VCaP (cell line): ENCODE results near the gene CRYBB1.

Experiments
- H3K27ac ChIP-seq: fragments of 450-650 bp; 2 replicates; pipeline ENCODE4 v1.5.1; 2017
- TF ChIP-seq, protein P1 (sequence below): fragments of 450-650 bp; conservative IDR thresholded peaks from 2 replicates; pipeline ENCODE4 v1.5.1; 2017; ENCODE audit warnings: mild to moderate bottlenecking, moderate library complexity

Gene CRYBB1

DNA sequence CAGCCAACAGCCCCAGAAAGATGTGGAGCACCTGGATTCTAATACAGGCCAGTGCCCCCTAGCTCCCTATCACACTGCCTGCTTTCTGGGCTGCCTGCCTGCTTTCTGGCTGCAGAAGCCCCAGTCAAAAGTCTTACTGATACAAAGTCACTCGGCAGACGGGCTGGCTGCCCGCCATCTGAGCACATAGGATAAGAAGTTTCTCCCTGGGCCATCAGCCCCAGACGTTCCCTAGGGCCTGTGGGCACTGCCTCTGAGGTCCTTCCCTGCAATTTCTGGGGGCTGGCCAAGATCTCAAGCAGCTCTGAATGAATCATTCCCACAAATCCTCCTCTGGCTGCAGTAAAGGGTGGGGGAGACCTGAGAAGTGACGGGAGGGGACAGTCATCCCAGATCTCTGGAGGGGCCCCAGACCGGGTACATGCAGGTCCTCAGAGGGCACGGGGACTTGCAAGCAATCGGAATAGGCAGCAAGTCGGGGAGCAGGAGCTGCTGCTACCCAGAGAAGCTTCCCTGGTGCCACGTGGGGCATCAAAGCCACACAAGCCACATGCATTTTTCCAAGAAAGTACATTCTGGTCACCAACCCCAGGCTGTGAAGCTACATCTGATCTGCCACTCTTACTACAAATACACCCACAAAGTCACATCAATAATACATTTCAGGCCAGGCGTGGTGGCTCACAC lies 32.6 kb downstream of the CRYBB1 start:
- no peak overlapping the region for H3K27ac ChIP-seq
- TF ChIP-seq, protein P1, sequence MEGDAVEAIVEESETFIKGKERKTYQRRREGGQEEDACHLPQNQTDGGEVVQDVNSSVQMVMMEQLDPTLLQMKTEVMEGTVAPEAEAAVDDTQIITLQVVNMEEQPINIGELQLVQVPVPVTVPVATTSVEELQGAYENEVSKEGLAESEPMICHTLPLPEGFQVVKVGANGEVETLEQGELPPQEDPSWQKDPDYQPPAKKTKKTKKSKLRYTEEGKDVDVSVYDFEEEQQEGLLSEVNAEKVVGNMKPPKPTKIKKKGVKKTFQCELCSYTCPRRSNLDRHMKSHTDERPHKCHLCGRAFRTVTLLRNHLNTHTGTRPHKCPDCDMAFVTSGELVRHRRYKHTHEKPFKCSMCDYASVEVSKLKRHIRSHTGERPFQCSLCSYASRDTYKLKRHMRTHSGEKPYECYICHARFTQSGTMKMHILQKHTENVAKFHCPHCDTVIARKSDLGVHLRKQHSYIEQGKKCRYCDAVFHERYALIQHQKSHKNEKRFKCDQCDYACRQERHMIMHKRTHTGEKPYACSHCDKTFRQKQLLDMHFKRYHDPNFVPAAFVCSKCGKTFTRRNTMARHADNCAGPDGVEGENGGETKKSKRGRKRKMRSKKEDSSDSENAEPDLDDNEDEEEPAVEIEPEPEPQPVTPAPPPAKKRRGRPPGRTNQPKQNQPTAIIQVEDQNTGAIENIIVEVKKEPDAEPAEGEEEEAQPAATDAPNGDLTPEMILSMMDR = no peak

DNA sequence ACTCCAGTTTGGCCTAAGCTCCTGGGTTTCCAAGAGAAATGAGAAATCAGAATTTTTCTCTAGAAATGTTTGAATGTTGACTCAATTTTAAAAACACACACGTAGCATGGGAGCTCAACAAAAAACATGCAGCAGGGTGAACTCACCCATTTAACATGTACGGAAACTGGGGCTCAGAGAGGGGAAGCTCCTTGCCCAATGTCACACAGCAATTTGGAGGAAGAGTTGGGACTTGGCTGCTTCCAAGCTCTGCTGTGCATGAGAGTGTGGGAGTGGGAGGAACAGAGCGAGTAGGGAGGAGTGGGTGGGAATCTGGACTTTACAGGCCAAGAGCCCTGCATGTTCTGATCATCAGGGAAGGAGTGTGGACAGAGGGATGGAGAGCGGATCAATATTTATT lies 33.8 kb downstream of the CRYBB1 start:
- TF ChIP-seq, protein P1 = no peak
- H3K27ac ChIP-seq = no peak overlapping the region

DNA sequence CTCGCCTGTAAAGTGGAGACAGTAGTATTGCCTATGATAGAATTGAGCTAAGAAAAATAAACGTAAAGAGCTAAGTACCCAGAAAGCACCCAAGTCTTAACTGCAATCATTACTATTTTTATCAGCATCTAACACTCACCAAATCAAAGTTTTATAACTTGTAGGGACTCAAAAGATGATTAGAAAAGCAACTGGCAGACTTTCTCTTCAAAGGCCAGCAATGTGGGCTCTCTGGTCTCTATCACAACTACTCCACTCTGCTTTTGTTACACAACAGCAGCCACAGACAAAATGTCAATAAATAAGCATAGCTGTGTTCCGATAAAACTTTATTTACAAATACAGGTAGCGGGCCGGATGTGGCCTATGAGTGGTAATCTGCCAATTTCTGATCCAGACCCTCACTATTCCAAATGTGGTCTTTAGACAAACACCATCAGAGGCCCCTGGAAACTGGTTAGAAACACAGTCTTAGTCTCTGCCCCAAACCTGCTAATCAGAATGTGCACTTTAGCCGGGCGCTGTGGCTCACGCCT lies 36.1 kb downstream of the CRYBB1 start:
- TF ChIP-seq, protein P1 = no peak
- H3K27ac ChIP-seq = no peak overlapping the region

DNA sequence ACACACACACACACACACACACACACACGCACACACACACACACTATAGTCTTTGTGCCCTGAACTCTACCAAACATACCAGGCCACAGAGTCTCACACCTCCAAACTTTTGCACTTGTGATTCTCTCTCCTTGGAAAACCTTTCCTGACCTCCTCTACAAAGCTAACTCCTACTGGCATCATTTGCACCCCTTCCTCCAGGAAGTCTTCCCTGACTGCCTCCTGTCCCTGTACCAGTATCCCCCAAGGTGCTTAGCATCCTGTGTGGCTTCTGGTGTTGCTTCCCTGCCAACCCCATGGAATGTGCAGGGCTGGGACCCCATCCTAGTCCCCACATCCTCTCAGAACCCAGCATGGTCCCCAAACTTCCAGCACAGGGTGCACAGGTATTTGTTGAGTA lies 36.8 kb downstream of the CRYBB1 start:
- TF ChIP-seq, protein P1 = no peak
- H3K27ac ChIP-seq = no peak overlapping the region

DNA sequence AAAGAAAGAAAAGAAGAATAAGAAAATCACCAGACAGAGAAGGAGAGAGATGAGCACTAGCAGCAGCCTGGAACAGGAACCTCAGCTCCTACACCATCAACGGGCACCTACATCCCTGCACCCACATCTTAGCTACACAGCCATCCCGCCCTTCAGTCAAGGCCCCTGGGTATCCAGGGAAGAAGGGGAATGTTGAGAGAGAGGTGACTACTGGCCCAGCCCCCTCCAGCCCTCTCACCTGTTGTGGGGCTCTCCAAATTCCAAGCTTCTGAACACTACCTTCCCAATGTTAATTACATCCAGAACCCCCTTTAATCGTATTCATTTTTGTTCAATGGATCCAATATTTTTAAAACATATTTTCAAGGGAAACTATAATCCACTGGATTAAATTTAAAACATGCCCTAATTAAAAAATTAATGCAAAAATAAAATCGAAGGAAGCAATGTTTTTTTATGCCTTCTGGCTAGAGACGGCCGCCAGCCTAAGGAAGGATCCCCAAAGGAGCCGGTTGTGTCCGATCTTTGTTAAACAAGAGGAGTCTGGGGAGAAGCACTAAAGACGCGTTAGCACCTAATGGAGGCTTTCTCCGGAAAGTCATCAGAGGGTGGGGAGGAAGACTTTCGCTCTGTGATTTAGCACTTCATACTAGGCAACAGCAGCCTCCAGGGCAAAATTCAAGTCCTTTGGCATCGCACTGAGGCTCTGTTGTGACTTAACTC lies 37.4 kb downstream of the CRYBB1 start:
- no peak overlapping the region for H3K27ac ChIP-seq
- TF ChIP-seq, protein P1 = no peak

DNA sequence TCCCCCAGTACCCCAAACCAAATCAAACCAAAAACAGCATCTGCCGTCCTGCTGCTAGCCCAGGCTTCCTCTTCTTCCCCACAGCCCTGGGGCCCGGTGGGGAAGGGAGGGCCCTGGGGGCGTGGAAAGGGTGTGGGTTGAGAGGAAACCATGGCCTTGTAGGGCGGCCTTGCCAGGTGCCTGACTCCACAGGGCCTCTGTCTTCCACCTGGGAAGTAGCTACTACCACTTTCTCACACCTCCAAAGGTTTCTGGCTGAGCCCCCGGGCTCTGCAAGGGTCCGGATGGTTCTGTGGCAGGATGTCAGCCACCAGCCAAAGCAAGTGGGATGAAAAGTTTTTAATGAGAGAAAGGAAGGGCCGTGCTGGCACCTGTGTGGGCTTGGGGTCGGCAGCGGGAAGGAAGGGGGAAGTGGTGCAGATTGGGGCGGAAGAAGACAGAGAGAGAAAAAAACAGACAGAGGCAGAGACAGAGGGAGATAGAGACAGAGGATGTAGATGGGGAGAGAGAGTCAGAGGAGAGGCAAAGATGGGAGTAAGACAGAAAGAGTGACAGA lies 38.4 kb downstream of the CRYBB1 start:
- TF ChIP-seq, protein P1 = no peak
- H3K27ac ChIP-seq = no peak overlapping the region

DNA sequence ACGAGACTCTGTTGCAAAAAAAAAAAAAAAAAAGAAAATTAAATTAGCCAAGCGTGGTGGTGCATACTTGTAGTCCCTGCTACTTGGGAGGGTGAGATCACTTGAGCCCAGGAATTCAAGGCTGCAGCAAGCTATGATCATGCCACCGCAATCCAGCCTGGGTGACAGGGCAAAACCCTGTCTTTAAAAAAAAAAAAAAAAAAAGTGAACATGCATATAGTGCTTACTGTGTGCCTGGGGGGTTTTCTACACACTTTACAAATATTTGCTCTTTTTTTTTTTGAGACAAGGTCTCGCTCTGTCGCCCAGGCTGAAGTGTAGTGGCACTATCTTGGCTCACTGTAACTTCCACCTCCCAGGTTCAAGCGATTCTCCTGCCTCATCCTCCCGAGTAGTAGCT lies 40.7 kb downstream of the CRYBB1 start:
- no peak overlapping the region for H3K27ac ChIP-seq
- TF ChIP-seq, protein P1 = no peak
